Skeletal muscle tissue (tissue), 4 donors: Measurements from ENCODE around the gene RPGRIP1L. TPM values are rescaled to one million over a fixed set of nuclear protein-coding genes. Genes with fewer than 3 reads are reported as not detected.
"Not testable (repeated sequence)": the region's sequence is repeated elsewhere in the genome, so short reads cannot be mapped to it uniquely, and the experiment has no call there.

Source experiments
- H3K27ac ChIP-seq: one replicate; pipeline ENCODE4 v1.7.0; 2013; ENCODE audit warnings: mild to moderate bottlenecking, low read depth, low read length, inconsistent platforms
- H3K27me3 ChIP-seq, 3 donors: one replicate each; pipeline ENCODE4 v1.7.0; 2013; ENCODE audit warnings: low read length in 3 of 3; ENCODE audit not compliant: control insufficient read depth in 3 of 3, insufficient read depth in 3 of 3
- H3K36me3 ChIP-seq, 3 donors: one replicate each; pipeline ENCODE4 v1.7.0; 2013; ENCODE audit warnings: low read length in 3 of 3; ENCODE audit not compliant: control insufficient read depth in 3 of 3, insufficient read depth in 3 of 3
- H3K4me1 ChIP-seq, 3 donors: one replicate each; pipeline ENCODE4 v1.7.0; 2013; ENCODE audit warnings: low read length in 3 of 3, mild to moderate bottlenecking in 3 of 3; ENCODE audit not compliant: control insufficient read depth in 3 of 3, insufficient read depth in 3 of 3
- H3K4me3 ChIP-seq, 3 donors: one replicate each; pipeline ENCODE4 v1.7.0; 2013; ENCODE audit warnings: low read length in 3 of 3
- H3K9ac ChIP-seq, 3 donors: one replicate each; pipeline ENCODE4 v1.7.0; 2013; ENCODE audit warnings: low read length in 3 of 3, mild to moderate bottlenecking in 3 of 3, moderate library complexity in 2 of 3, low read depth in 1 of 3
- H3K9me3 ChIP-seq, 3 donors: one replicate each; pipeline ENCODE4 v1.7.0; 2013; ENCODE audit warnings: low read length in 3 of 3; ENCODE audit not compliant: control insufficient read depth in 3 of 3
- total RNA-seq: library from RNA; depleted of rRNA; stranded (reverse); fragments of >200 nt; gene quantifications from one replicate; pipeline ENCODE4 v1.2.3, GENCODE V29; 2014
- donor health status: Osteomylitis.

The RPGRIP1L gene
- total RNA-seq, 1 donor from 2014 or later = 13.6 TPM

GRCh38 chr16:53713403-53714204 is 9.9 kb upstream of the RPGRIP1L start:
- Histone ChIP-seq H3K27me3 (no peaks in the 10 kb centered on the region), H3K4me3 (no peak overlapping the region), H3K36me3 (no peaks in the 10 kb centered on the region), H3K27ac (no peak overlapping the region), H3K9me3 (no peaks in the 10 kb centered on the region), H3K4me1 (peaks cover 13 to 17% (median 16%) of the 10 kb centered on the region in 3 donors), H3K9ac (no peak overlapping the region)

GRCh38 chr16:53712065-53712464 is 8.4 kb upstream of the RPGRIP1L start:
- H3K4me3 ChIP-seq = no peak overlapping the region
- H3K27me3 ChIP-seq = no peaks in the 10 kb centered on the region
- no peak overlapping the region for H3K27ac ChIP-seq
- peaks cover 13 to 17% (median 16%) of the 10 kb centered on the region in 3 donors for H3K4me1 ChIP-seq
- H3K9me3 ChIP-seq = no peaks in the 10 kb centered on the region
- H3K9ac ChIP-seq = no peak overlapping the region
- no peaks in the 10 kb centered on the region for H3K36me3 ChIP-seq

GRCh38 chr16:53711390-53711789 is 7.7 kb upstream of the RPGRIP1L start:
- Histone ChIP-seq H3K9me3 (no peaks in the 10 kb centered on the region), H3K4me1 (peaks cover 13 to 17% (median 16%) of the 10 kb centered on the region in 3 donors), H3K27me3 (no peaks in the 10 kb centered on the region), H3K36me3 (no peaks in the 10 kb centered on the region), H3K9ac (no peak overlapping the region), H3K27ac (no peak overlapping the region), H3K4me3 (no peak overlapping the region)

- Histone ChIP-seq H3K4me3 (no peak overlapping the region), H3K9ac (no peak overlapping the region), H3K27ac (no peak overlapping the region), H3K27me3 (no peaks in the 10 kb centered on the region), H3K4me1 (peaks cover 10 to 16% (median 16%) of the 10 kb centered on the region in 3 donors), H3K9me3 (no peaks in the 10 kb centered on the region), H3K36me3 (no peaks in the 10 kb centered on the region)
Observed at GRCh38 chr16:53708490-53708889, 4.8 kb upstream of the RPGRIP1L start.

- H3K4me1 ChIP-seq = peaks cover 14 to 19% (median 16%) of the 10 kb centered on the region in 3 donors
- H3K27me3 ChIP-seq = no peaks in the 10 kb centered on the region
- H3K4me3 ChIP-seq = no peak overlapping the region
- no peaks in the 10 kb centered on the region for H3K9me3 ChIP-seq
- H3K9ac ChIP-seq = no peak overlapping the region
- no peak overlapping the region for H3K27ac ChIP-seq
- no peaks in the 10 kb centered on the region for H3K36me3 ChIP-seq
Observed at GRCh38 chr16:53707671-53708070, 4.0 kb upstream of the RPGRIP1L start.

- Histone ChIP-seq H3K4me1 (peaks cover 14 to 19% (median 16%) of the 10 kb centered on the region in 3 donors), H3K9ac (peak overlapping the region; percentile 79 to 91 (median 88)), H3K36me3 (no peaks in the 10 kb centered on the region), H3K9me3 (no peaks in the 10 kb centered on the region), H3K27me3 (no peaks in the 10 kb centered on the region), H3K27ac (peak overlapping the region; percentile 62), H3K4me3 (peak overlapping the region; percentile 93 to 98 (median 96))
Observed at GRCh38 chr16:53704445-53704813, 770 bp upstream of the RPGRIP1L start.

- H3K9me3 ChIP-seq, H3K36me3 ChIP-seq, H3K27ac ChIP-seq, H3K27me3 ChIP-seq, H3K9ac ChIP-seq, H3K4me3 ChIP-seq, H3K4me1 ChIP-seq: not testable (repeated sequence)
Observed at GRCh38 chr16:53698271-53698670, 5.4 kb downstream of the RPGRIP1L start.

GRCh38 chr16:53695070-53695469 is 8.6 kb downstream of the RPGRIP1L start:
- Histone ChIP-seq H3K4me3 (no peak overlapping the region), H3K9ac (no peak overlapping the region), H3K9me3 (no peaks in the 10 kb centered on the region), H3K27me3 (no peaks in the 10 kb centered on the region), H3K36me3 (peaks cover 0 to 7% (median 0%) of the 10 kb centered on the region in 3 donors), H3K4me1 (no peaks in the 10 kb centered on the region), H3K27ac (no peak overlapping the region)

GRCh38 chr16:53693320-53693719 is 10.3 kb downstream of the RPGRIP1L start:
- H3K9me3 ChIP-seq = no peaks in the 10 kb centered on the region
- no peaks in the 10 kb centered on the region for H3K4me1 ChIP-seq
- H3K27ac ChIP-seq = no peak overlapping the region
- no peaks in the 10 kb centered on the region for H3K27me3 ChIP-seq
- H3K4me3 ChIP-seq = no peak overlapping the region
- no peak overlapping the region for H3K9ac ChIP-seq
- peaks cover 0 to 7% (median 0%) of the 10 kb centered on the region in 3 donors for H3K36me3 ChIP-seq

GRCh38 chr16:53692146-53692545 is 11.5 kb downstream of the RPGRIP1L start:
- peaks cover 0 to 7% (median 0%) of the 10 kb centered on the region in 3 donors for H3K36me3 ChIP-seq
- no peaks in the 10 kb centered on the region for H3K9me3 ChIP-seq
- H3K27ac ChIP-seq = no peak overlapping the region
- no peaks in the 10 kb centered on the region for H3K27me3 ChIP-seq
- no peak overlapping the region for H3K4me3 ChIP-seq
- no peaks in the 10 kb centered on the region for H3K4me1 ChIP-seq
- no peak overlapping the region for H3K9ac ChIP-seq
